HG03378 (cell line): ENCODE results near the gene CRYBA2.

Source experiments
- ATAC-seq: cut with Tn5 transposase; IDR thresholded peaks from one replicate; pipeline ENCODE4 v1.9.1; 2021; ENCODE audit warnings: mild to moderate bottlenecking, moderate library complexity; ENCODE audit not compliant: unreplicated experiment

Gene CRYBA2

DNA sequence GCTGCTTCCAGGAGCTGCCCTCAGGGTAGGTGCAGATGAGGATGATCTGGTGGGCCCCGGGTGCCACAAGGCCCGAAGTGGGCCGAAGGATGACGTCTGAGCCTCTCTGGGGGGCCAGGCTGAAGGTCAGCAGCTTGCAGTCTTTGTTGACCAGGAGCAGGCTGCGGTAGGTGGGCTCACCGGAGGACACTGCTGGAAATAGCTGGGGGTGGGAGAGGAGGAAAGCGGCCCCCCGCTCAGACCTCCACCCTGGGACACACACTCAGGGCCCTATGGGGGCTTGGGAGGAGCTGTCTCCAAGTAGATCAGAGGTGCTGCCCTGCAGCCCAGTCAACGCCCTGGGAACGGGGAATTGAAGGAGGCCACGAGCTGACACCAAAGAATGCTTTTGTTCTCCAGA lies 30.8 kb upstream of the CRYBA2 start:
- no peak for ATAC-seq

DNA sequence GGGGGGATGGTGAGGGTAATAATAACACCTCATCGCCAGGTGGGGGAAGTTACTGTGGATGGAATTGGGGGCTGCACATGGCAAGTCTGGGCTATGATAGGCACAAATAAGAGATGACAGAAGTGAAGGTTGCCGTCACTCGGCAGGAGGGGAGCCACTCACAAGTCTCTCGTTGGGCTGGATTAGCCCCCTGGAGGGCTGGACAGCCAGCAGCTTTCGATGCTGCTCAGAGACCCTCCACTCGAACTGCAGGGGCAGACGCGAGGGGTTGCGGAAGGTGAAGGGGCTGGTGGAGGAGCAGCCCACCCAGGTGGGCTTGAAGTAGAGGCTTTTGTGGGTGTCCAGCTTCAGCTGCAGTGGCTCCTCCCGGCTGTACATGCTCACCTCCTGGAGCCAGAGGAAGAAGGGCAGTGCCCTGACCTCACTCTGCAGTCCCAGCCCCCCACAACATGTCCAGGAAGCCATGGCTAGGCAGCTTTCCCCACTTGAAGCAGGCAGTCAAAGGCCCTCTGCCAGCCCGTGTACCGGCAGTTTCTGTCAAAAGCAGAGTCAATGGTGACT lies 29.9 kb upstream of the CRYBA2 start:
- ATAC-seq = no peak

DNA sequence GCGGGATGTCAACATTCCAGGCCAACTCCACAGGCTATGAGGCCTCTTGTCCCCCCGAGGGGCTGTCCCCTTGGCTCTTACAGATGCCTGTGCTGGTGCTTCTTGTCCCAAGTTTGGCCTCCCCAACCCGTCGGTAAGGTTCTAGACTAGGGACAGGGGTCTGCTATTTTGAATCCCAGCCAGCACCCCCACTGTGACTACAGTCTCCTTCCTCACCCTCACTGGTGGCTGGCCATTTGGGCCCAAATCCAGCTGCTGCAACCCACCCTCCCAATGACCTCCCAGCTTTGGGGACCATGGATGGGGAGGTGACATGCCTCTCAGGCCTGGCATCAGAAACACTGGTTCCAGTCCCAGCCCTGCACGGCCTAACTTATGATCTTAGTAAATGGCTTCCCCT lies 29.4 kb upstream of the CRYBA2 start:
- ATAC-seq = no peak

DNA sequence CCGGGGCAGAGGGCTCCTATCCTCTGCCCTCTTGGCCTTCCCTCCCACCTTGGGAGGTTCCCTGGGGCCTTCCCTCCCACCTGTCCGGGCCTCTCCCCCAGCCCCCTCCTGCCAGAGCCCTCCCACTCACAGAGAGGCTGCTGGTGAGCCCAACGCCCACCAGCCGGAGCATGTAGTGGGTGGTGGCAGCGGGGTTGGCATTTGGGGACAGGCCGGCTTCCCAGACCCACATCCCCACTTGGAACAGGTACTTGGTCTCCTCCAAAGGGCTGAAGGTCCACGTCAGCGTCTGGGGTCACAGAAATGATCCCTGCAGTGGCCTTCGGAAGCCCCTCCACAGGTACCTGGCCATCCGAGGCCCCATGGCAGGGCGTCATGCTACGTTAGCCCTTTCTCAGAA lies 28.8 kb upstream of the CRYBA2 start:
- ATAC-seq = no peak

DNA sequence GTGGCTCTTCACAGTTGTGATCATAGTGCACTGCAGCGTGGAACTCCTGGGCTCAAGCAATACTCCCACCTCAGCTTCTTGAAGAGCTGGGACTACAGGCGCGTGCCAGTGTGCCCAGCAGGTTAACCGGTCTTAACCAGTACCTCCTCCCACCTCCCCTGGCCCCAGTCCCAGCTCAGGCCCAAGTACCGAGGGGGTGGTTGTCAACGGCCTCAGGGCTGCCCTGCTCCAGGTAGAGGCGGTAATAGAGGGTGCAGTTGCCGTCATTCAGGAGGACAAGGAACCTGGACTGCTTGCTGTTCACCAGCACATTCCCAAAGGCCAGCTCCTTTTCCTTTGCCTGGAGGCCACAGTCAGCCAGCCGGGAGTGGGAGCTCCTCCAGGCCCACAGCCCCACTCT lies 28.4 kb upstream of the CRYBA2 start:
- ATAC-seq = no peak

DNA sequence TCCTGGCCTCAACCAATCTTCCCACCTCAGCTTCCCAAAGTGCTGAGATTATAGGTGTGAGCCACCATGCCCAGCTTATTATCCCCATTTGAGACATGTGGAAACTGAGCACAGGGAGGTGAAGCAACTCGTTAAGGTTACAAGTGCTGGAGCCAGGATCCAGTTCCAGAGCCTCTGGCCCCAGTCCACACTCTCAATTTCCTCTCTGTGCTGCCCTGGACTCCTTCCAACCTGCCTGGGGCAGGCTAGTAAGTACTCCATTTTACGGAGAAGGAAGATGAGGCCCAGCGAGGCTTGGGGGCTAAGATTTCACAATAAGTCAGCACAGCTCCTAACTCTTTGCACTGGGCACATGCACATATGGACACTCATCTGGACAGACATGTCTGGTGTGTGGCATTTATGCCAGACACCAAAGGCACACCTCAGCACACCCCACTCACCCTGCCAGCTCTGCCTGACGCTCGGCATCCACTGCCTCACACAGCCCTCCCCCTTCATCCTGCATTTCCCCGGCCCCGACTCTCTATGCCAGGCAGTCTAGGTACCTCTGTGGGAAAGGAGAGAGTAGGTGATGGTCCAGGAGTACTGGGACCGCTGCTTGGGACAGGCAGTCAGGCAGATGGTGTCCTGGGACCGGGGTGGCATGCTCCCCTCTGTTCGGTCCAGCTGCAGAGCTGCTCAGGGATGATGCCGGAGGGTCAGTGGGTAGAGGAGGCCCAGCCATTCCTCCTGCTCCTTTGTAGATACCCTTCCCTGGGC lies 27.6 kb upstream of the CRYBA2 start:
- ATAC-seq = no peak

DNA sequence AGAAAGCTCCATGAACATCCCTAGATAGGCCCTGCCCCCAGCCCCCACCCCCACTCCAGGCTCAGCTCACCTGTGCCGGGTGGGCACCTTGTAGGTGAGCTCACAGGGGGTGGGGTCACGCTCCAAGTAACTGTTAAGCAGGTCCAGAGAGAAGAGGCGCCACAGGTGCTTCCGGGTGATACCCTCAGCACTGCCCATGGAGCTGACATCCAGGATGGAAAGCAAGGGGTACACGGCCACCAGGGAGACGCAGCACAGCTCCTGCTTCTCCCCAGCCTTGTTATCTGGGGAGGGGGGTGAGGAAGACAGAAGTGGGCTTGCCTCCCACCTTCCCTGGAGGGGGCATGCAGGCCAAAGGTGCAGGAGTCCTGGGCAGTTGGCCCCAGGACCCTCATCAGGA lies 26.2 kb upstream of the CRYBA2 start:
- ATAC-seq = no peak

DNA sequence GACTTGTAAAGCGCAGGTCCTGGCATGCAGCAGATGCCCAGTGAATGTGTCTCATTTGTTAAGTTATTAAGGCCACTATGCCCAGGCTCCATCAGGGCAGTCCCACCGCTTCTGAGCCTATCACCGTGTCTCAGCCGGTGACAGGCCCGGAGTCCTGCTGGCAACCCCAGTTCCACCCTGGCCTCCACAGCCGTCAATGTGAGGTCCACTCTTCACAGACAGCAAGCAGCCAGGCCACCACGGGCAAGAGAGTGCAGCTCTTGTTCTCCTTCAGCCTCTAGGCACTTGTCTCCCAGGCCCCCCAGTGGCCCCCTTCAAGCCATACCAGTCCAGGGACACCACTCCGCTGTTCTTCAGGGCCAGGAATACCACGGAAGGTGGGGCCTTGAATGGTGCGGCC lies 25.5 kb upstream of the CRYBA2 start:
- no peak for ATAC-seq

DNA sequence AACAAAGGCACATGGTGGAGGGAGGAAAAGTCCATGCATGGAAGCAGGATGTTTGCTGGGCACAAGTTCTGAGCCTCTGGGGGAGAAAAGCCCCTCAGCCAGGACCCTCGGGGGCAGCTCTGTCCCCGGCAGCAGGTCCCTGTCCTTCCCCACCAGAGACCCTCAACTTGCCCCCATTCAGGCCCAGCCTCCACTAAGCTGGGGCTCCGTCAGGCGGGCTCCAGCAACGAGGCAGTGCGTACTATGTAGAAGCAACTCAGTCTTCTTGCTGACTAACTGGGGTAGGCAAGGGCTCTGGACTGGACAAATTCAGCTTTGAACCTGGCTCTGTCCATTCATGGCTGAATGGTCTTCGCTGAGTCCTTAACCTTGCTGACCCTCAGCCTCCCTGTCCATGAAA lies 25.1 kb upstream of the CRYBA2 start:
- no peak for ATAC-seq

DNA sequence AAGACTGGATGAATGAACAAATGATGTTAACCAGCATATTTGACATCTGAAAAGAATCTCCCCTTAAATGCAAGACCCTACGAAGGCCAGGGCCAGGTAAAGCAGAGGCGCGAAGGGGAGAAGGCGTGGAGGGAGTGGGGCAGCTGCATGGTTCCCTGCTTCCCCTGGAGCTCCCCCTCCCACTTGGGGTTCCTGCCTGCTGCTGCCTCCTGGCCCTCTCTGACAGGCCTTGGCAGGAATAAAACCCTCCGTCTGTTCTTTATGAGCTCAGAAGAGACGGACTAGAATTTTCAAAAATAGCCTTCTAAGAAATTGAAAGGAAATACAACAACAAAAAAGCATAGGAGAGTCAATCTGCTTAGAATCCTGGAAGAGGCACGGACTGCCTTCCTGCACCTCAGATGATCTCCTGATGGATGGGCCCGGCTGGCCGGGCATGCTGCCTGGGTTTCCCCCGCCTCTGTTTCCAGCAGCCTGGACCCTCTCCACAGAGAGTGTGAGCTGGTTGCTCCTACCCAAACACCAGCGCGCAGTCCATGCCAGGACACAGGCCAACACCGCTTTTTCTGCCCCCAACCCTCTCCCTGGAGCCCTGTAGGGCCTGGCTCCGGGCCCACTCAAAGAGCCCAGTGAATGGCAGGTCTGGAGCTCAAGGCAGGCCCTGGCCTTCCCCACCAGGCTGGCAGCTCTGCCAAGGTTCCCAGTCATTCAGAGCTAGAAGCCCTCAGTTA lies 24.1 kb upstream of the CRYBA2 start:
- ATAC-seq = no peak

DNA sequence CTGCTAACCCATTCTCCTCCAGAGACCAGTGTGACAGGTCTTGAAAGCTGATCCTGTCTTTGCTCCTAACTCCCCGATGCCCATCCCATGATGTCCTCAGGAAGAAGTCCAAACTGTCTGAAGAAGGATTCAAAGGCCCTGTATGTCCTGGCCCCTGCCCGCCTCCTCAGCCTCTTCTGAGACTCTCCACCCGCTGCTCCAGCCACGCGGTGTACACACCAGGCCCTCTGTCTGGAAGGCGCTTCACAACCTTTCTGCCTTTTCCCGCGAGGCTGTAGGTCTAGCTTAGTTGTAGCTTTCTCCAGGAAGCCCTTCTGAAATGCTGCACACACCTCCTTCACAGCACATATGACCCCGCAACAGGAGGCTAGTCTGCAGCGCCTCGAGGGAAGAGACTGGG lies 23.5 kb upstream of the CRYBA2 start:
- ATAC-seq = no peak

DNA sequence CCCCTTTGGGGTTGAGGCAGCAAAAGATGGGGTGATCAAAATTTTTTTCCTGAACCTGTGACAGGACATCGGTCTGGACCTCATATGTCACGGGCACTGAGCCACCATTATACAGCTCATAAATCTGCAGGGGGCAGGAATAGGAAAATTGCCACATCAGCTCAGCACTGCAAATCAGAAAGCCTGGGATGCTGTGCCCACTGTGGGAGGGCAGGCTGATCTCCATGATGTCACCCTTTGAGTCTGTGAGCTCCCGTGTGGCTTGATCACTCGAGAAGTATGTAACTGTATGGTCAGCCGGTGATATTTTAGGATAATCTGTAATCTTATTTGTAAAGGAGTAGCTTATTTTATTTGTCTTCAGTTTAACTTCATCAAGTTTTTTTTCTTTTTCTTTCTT lies 17.7 kb upstream of the CRYBA2 start:
- ATAC-seq = no peak

DNA sequence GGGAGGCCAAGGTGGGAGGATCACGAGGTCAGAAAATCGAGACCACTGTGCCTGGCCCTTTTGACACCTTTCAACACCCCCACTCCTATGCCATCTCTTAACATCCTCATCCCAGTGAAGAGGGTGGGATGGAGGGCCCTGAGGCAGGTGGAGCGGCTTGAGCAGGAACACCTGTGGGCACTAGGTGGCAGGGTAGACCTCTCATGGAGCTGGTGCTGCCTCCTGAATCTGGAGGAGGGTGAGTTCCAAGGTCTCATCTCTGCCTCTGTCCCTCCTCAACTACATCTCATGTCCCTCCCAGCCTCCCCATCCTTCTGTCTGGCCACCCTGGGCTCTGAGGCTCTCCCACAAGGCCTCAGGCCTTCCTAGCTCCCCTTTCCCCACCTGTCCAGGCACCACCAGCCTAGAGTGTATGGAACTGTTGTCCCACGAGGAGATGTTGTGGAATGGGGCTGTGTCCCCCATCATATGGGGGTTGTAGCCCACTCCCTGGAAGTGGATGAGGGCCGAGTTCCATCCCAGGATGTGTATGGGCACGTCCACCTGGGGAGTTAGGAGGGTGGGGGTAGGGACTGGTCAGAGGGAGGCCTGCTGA lies 17.0 kb upstream of the CRYBA2 start:
- ATAC-seq = no peak

DNA sequence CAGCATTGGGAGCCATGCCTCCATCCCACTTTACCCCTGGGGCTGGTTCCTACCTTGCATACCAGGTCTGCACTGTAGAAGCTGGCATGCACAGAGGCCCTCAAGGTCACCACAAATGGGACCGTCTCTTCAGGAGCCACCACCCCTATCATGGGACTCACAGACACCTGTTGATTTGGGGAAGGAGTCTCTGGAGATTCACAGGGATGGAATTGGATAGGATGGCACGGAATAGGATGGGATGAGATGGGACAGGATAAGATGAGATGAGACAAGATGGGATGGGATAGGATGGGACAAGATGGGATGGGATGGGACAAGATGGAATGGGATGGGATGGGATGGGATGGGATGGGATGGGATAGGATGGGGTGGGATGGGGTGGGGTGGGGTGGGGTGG lies 16.1 kb upstream of the CRYBA2 start:
- no peak for ATAC-seq

DNA sequence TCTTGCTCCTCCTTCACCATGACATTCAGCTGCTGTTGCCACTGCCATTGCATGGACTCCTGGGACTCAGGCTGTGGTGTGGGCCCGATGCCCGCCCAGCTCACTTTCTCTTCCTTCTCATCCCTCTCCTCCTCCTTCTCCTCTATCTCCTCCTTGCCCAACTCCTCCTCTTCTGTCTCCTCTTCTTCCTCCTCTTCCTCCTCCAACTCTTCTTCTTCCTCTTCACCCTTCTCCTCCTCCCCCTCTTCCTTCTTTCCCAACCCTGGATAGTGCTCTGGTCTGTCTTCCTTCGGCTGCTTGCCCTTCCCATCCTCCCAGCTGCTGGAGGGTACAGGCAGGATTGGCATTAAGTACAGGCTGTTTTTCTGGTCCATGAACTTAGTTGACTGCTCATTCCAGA lies 10.8 kb upstream of the CRYBA2 start:
- ATAC-seq = no peak

DNA sequence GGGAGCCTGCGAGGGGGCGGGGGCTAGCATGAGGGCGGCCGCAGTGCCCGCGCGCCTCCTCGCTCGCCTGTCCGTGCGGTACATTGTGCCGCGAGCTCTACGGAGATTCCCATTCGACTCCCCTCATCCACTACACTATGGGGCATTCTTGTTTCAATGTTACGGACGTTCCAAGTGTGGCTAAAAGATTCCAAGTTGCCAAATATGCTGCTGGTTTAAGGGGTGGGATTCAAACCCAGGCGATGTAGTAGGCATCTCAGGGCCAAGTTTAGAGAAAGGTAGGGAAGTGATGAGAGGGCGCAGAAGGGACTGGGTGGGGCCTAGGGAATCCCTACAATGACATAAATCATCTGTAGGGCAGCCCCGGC lies 10.0 kb upstream of the CRYBA2 start:
- ATAC-seq = no peak

DNA sequence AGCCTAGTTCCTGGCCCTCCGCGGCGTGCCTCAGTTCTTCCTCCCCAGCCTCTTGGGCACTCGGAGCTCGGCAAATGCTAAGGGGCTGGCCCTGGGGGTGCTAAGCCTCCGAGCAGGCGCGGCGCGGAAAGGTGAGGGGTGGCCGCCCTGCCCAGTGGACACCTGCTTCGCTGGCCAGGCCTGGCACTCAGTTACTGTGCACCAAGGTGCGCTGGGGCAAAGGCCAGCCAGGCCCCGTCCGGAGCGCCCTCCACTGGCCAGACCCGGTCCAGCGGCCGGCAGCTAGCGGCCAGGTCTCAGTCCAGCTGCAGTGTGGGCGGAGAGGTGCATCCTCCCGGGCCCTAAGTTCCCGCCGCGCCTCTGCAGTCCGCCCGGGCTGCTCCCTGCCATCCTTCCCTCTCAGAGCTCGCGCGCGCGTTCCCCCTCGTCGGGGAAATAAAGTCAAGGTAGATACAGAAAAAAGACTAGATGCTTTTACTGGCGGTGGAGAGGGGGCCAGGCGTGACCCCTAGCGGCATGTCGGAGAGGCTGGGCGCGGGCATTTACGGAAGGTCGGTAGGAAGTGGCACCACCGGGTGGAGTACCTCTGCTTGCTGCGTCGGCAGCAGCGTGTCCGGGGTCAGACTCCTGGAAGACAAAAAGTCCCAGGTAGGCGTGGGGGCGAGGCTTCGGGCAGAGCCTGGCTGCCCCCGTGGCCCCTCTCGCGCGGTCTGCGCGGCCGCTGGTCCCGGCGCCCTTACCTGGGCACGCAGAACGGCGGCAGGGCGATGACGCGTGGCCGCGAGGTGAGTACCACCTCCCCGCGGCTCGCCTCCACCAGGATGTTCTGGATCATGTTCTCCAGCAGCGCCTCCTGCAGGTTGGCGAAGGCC lies 9.4 kb upstream of the CRYBA2 start:
- ATAC-seq = no peak

DNA sequence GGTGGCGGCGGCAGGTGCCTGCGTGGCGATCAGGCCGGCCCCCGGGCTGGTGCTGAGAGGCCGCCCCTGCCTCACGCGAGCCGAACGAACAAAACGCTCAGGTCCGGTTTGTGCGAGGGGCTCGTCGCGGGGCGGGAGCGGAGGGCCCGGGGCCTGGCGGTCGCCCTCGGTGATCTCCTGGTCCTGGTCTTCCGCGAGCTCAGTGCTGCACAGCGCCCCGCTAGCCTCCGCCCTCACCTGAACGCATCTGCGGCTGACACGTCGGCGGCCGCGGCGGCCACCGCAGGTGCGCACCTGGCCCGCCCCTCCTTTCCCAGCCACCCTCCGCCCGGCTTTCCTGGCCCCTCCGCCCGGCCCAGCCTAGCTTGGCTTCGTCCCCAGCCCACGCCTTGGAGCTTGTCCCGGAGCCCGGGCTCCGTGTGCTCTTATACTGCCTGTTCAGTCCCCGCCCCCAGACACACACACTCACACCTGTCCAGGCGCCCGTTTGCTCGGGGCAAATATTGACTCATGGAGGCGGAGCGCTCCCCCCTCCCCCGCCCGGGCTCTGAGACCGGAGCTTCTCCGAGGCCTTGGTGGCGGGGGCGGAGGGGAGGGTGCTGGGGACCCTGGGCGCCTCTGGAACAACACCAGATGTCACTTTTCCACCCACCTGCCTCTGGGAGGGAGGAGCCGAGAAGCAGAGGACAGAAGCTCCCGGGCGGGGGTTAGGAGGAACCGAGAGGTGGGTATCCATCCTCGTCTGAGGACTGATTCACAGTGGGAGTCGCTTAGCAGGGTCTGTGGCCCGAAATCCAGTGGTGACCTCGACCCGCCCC lies 8.6 kb upstream of the CRYBA2 start:
- ATAC-seq = no peak

DNA sequence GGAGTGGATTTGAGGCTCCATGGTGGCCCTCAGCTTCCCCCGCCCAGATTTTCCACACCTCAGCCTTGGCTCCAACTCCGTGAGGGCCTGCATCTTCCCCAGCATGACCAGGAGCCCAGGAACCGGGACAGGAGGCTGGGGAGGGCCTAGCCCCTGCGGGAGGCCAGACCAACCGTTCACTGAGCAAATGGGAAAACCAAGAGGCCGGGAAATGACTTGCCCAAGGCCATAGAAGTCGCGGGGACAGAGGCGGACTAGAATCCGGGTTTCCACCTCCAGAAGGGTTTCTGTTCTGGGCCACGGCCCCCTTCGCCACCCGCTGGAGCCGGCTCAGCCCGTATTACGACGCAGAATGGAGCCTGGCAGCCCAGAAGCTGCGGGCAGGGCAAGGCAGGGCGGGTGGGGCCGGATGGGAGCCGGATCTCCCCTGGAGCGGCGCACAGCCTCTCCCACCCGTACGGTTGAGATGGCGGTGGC lies 7.9 kb upstream of the CRYBA2 start:
- no peak for ATAC-seq

DNA sequence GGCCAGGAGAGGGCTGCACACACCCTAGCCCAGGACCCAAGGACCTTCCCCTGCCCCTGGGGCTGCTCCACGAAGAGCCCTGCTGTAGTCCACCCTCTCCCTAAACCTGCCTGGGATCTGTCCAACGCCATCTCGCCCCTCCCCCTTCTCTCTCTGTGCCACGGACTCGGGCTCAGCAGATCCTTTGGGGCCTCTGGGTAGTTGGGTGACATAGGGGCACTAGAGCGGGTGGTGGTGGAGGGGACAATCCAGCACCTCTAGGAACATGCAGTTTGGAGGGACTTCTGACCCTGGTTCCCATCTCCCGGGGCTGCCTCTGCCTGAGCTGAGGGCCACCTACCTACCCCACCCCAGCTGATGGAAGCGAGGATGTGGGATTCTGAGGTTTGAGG lies 7.3 kb upstream of the CRYBA2 start:
- no peak for ATAC-seq
